Effector CD4-positive, alpha-beta T cell (primary cell): ENCODE results near the gene ASCC3.
"Not testable (repeated sequence)": the region's sequence is repeated elsewhere in the genome, so short reads cannot be mapped to it uniquely, and the experiment has no call there.

ENCODE experiments used
- DNase-seq: peaks from one replicate; pipeline ENCODE4 v3.0.0-alpha.2; 2020
- total RNA-seq: gene quantifications from one replicate; lab custom pipeline; 2026; lab: John Stamatoyannopoulos, UW

The ASCC3 gene
- 134 reads per million, percentile 87 among the genes with 10 or more reads in this experiment for total RNA-seq

GRCh38 chr6:100880853-100881706 is at the start of gene ASCC3:
TSS of gene ASCC3 (minus strand) at chr6:100881329. CDS start at chr6:100867997, 13,332 bp downstream.
- peak; percentile 80 for DNase-seq

GRCh38 chr6:100925749-100926148 is 44.6 kb upstream of the ASCC3 start:
- no peak for DNase-seq

GRCh38 chr6:100924534-100925227 is 43.6 kb upstream of the ASCC3 start:
- no peak for DNase-seq

- no peak for DNase-seq
Measured at GRCh38 chr6:100923481-100924165, 42.5 kb upstream of the ASCC3 start.

GRCh38 chr6:100920028-100920605 is 39.0 kb upstream of the ASCC3 start:
- no peak for DNase-seq

GRCh38 chr6:100918152-100918551 is 37.0 kb upstream of the ASCC3 start:
- no peak for DNase-seq

GRCh38 chr6:100915876-100916275 is 34.7 kb upstream of the ASCC3 start:
- no peak for DNase-seq

GRCh38 chr6:100913400-100914276 is 32.5 kb upstream of the ASCC3 start:
- DNase-seq: no peak

GRCh38 chr6:100906325-100906724 is 25.2 kb upstream of the ASCC3 start:
- DNase-seq: no peak

GRCh38 chr6:100905067-100905466 is 23.9 kb upstream of the ASCC3 start:
- no peak for DNase-seq

- DNase-seq: no peak
Measured at GRCh38 chr6:100904316-100904715, 23.2 kb upstream of the ASCC3 start.

- DNase-seq: no peak
Measured at GRCh38 chr6:100901582-100901981, 20.5 kb upstream of the ASCC3 start.

GRCh38 chr6:100899202-100899601 is 18.1 kb upstream of the ASCC3 start:
- DNase-seq: no peak

GRCh38 chr6:100897671-100898070 is 16.5 kb upstream of the ASCC3 start:
- DNase-seq: no peak

- no peak for DNase-seq
Measured at GRCh38 chr6:100893743-100894142, 12.6 kb upstream of the ASCC3 start.

GRCh38 chr6:100892693-100893092 is 11.6 kb upstream of the ASCC3 start:
- no peak for DNase-seq

GRCh38 chr6:100892116-100892515 is 11.0 kb upstream of the ASCC3 start:
- no peak for DNase-seq

GRCh38 chr6:100891079-100891478 is 9.9 kb upstream of the ASCC3 start:
- DNase-seq: no peak

GRCh38 chr6:100890646-100891045 is 9.5 kb upstream of the ASCC3 start:
- DNase-seq: not testable (repeated sequence)

GRCh38 chr6:100889351-100889750 is 8.2 kb upstream of the ASCC3 start:
- no peak for DNase-seq

GRCh38 chr6:100886076-100886475 is 4.9 kb upstream of the ASCC3 start:
- DNase-seq: no peak

- no peak for DNase-seq
Measured at GRCh38 chr6:100883347-100883746, 2.2 kb upstream of the ASCC3 start.
